HCT116 (cell line): ENCODE measurements around the gene EFCAB5. TPM values are rescaled to one million over a fixed set of nuclear protein-coding genes. Genes with fewer than 3 reads are reported as not detected.

ENCODE experiments used
- ATAC-seq: fragments of 200-7000 bp; cut with Tn5 transposase; 2 replicates; pipeline ENCODE4 v1.9.1; 2020; ENCODE audit warnings: mild to moderate bottlenecking, moderate library complexity
- BruUV-seq: library from RNA; stranded (reverse); fragments of 400-500 nt; replicated peaks from 2 replicates; lab custom pipeline; 2021; lab: Mats Ljungman, UMichigan
- CTCF ChIA-PET: fragments of 300-600 bp; sonication (Branson Sonifier 250); formaldehyde crosslinking; loops from one replicate; lab custom pipeline; 2021; ENCODE audit warnings: antibody characterized with exemption; lab: Charles Lee
- POLR2A ChIA-PET: fragments of 300-600, 350-600 bp; sonication (Branson Sonifier 250); formaldehyde crosslinking; loops from one replicate; lab custom pipeline; 2021; ENCODE audit warnings: antibody characterized with exemption; lab: Charles Lee
- RAD21 ChIA-PET, 2 experiments: fragments of 300-600 bp; sonication (Branson Sonifier 250); formaldehyde crosslinking; loops; one replicate each; lab custom pipeline; 2023; ENCODE audit warnings: low total read pairs in 2 of 2; ENCODE audit not compliant: uncharacterized antibody in 2 of 2, unreplicated experiment in 2 of 2, low non-redundant PET in 1 of 2; lab: Charles Lee
- DNase-seq: peaks from one replicate; pipeline ENCODE4 v3.0.0-alpha.2; 2010; ENCODE audit warnings: low read depth, low spot score
- H2AFZ ChIP-seq: fragments of 200-600 bp; shearing (Covaris generic), sonication (generic); 2 replicates; pipeline ENCODE4 v1.6.1; 2017; ENCODE audit warnings: low read depth, mixed run types, mixed read lengths, antibody characterized with exemption, low read length; ENCODE audit not compliant: poor library complexity, severe bottlenecking
- H3K27ac ChIP-seq: 2 replicates; pipeline ENCODE4 v1.5.1; 2012; ENCODE audit warnings: low read depth, low read length
- H3K27me3 ChIP-seq: fragments of 200-600 bp; sonication (generic); 2 replicates; pipeline ENCODE4 v1.6.1; 2016; ENCODE audit warnings: mixed run types, low read length, mixed read lengths; ENCODE audit not compliant: insufficient read depth
- H3K36me3 ChIP-seq, 2 experiments: fragments of 200-500 bp in 1 of 2; fragments of 200-600 bp in 1 of 2; sonication (Bioruptor generic) in 1 of 2; sonication (generic) in 1 of 2; 2 replicates each; pipeline versions ENCODE4 v1.5.1 to v1.6.1; 2014 to 2016; ENCODE audit warnings: low read length in 2 of 2, inconsistent platforms in 1 of 2, mixed read lengths in 1 of 2, mixed run types in 1 of 2; ENCODE audit not compliant: insufficient read depth in 2 of 2, control insufficient read depth in 1 of 2
- H3K4me1 ChIP-seq, 2 experiments: fragments of 200-600 bp in 1 of 2; sonication (generic) in 1 of 2; 2 replicates each; pipeline versions ENCODE4 v1.5.1 to v1.6.1; 2012 to 2017; ENCODE audit warnings: low read length in 2 of 2, inconsistent platforms in 1 of 2, mild to moderate bottlenecking in 1 of 2, mixed read lengths in 1 of 2, mixed run types in 1 of 2, moderate library complexity in 1 of 2; ENCODE audit not compliant: insufficient read depth in 2 of 2, control insufficient read depth in 1 of 2
- H3K4me2 ChIP-seq: fragments of 200-600 bp; sonication (generic); 2 replicates; pipeline ENCODE4 v1.6.1; 2017; ENCODE audit warnings: mixed run types, low read length, mixed read lengths
- H3K4me3 ChIP-seq, 2 experiments: fragments of 200-600 bp in 1 of 2; sonication (generic) in 1 of 2; replicated peaks in 1 of 2; 2 replicates each; pipeline ENCODE4 v1.5.1; 2011 to 2016; ENCODE audit warnings: low read length in 2 of 2, control low read depth in 1 of 2, low read depth in 1 of 2, mild to moderate bottlenecking in 1 of 2, mixed read lengths in 1 of 2, mixed run types in 1 of 2
- H3K79me2 ChIP-seq: fragments of 200-600 bp; sonication (generic); 2 replicates; pipeline ENCODE4 v1.6.1; 2017; ENCODE audit warnings: mild to moderate bottlenecking, mixed run types, low read length, moderate library complexity, mixed read lengths; ENCODE audit not compliant: insufficient read depth
- H3K9ac ChIP-seq: fragments of 200-600 bp; sonication (generic); 2 replicates; pipeline ENCODE4 v1.6.1; 2016; ENCODE audit warnings: low read length, mixed read lengths
- H3K9me2 ChIP-seq: fragments of 200-600 bp; sonication (generic), shearing (Covaris generic); 2 replicates; pipeline ENCODE4 v1.6.1; 2017; ENCODE audit warnings: mixed run types, mild to moderate bottlenecking, moderate library complexity; ENCODE audit not compliant: insufficient read depth
- H3K9me3 ChIP-seq, 2 experiments: fragments of 200-500 bp in 1 of 2; fragments of 200-600 bp in 1 of 2; sonication (Bioruptor generic) in 1 of 2; sonication (generic) in 1 of 2; 2 replicates each; pipeline ENCODE4 v1.6.1; 2014 to 2017; ENCODE audit warnings: low read length in 2 of 2, mixed read lengths in 2 of 2, inconsistent platforms in 1 of 2, low read depth in 1 of 2, mild to moderate bottlenecking in 1 of 2, mixed run types in 1 of 2, moderate library complexity in 1 of 2; ENCODE audit not compliant: control insufficient read depth in 1 of 2, insufficient read depth in 1 of 2
- H4K20me1 ChIP-seq: fragments of 200-600 bp; sonication (generic), shearing (Covaris generic); 2 replicates; pipeline ENCODE4 v1.6.1; 2017; ENCODE audit warnings: mixed run types, mild to moderate bottlenecking, moderate library complexity; ENCODE audit not compliant: insufficient read depth
- POLR2A ChIP-seq: IDR thresholded peaks from 2 replicates; pipeline ENCODE4 v1.7.0; 2011; ENCODE audit warnings: borderline replicate concordance; ENCODE audit not compliant: insufficient read depth, insufficient read length; ENCODE audit errors: extremely low read depth
- RAD21 ChIP-seq: IDR thresholded peaks from 2 replicates; pipeline ENCODE4 v1.6.1; 2012; ENCODE audit warnings: low read depth, mild to moderate bottlenecking
- REST ChIP-seq: IDR thresholded peaks from 2 replicates; pipeline ENCODE4 v1.6.1; 2012; ENCODE audit warnings: low read depth
- SIN3A ChIP-seq: IDR thresholded peaks from 2 replicates; pipeline ENCODE4 v1.6.1; 2012; ENCODE audit warnings: low read depth
- intact Hi-C: fragments of 100-400 bp; cut with micrococcal nuclease; formaldehyde crosslinking; loops from 2 replicates; pipeline ENCODE4 v1.10.0; 2022
- total RNA-seq: library from RNA; stranded (reverse); gene quantifications from one replicate; pipeline ENCODE4 v1.2.1, GENCODE V29; 2021; ENCODE audit not compliant: unreplicated experiment
- TF ChIP-seq, protein P1 (sequence below): IDR thresholded peaks from 2 replicates; pipeline ENCODE4 v1.6.1; 2011; ENCODE audit warnings: mild to moderate bottlenecking, low read length, moderate library complexity; ENCODE audit not compliant: insufficient replicate concordance; ENCODE audit errors: extremely low read depth

The EFCAB5 gene
- total RNA-seq, 1 experiment from 2014 or later = 0.17 TPM

GRCh38 chr17:29929533-29930408, 11.7 kb upstream of the EFCAB5 start, which contains the start of gene SSH2 (continued):
- TF ChIP-seq REST (no peak), SIN3A (no peak; the same call in 1 of the 2 replicates)

GRCh38 chr17:29930409-29931010, 10.9 kb upstream of the EFCAB5 start:
- Histone ChIP-seq H2AFZ (peak overlapping the region; percentile 52), H3K79me2 (peaks cover 40% of the 10 kb centered on the region), H3K4me3 (peak overlapping the region; percentile 74 to 92), H3K9me2 (no peaks in the 10 kb centered on the region), H3K4me1 (peaks cover 13 to 23% of the 10 kb centered on the region in 2 experiments), H3K27ac (peak overlapping the region; percentile 85), H3K36me3 (no peaks in the 10 kb centered on the region; a peak in 1 of 4 replicates), H3K27me3 (no peaks in the 10 kb centered on the region), H3K9ac (peak overlapping the region; percentile 69), H3K9me3 (no peaks in the 10 kb centered on the region), H3K4me2 (peak overlapping the region; percentile 86), H4K20me1 (no peaks in the 10 kb centered on the region)
- DNase-seq (no peak), ATAC-seq (no peak)
- ChIA-PET POLR2A (interaction anchor here (0.7 to 1.8 kb wide), 4 partner anchors 10 to 291 kb away, joined by 3 to 5 read pairs (median 4); no protein-coding TSS in a partner anchor), CTCF (interaction anchor here (0.7 to 4.8 kb wide), 29 partner anchors 8 to 339 kb away, joined by 3 to 106 read pairs (median 8); partner anchors contain the start of gene EFCAB5), RAD21 (interaction anchor here (0.7 to 2.5 kb wide), 9 partner anchors 62 to 313 kb away, joined by 3 to 18 read pairs (median 6); no protein-coding TSS in a partner anchor)
- BruUV-seq = TSS peak; percentile 72
- intact Hi-C loops = loop anchor here (1.0 to 5.0 kb wide), 6 partner anchors 63 to 350 kb away; no protein-coding TSS in a partner anchor
- TF ChIP-seq RAD21 (0 out of 2 replicates have a peak, but pooled peaks have one; percentile 12), POLR2A (peak; percentile 1), SIN3A (no peak)
- TF ChIP-seq, protein P1, sequence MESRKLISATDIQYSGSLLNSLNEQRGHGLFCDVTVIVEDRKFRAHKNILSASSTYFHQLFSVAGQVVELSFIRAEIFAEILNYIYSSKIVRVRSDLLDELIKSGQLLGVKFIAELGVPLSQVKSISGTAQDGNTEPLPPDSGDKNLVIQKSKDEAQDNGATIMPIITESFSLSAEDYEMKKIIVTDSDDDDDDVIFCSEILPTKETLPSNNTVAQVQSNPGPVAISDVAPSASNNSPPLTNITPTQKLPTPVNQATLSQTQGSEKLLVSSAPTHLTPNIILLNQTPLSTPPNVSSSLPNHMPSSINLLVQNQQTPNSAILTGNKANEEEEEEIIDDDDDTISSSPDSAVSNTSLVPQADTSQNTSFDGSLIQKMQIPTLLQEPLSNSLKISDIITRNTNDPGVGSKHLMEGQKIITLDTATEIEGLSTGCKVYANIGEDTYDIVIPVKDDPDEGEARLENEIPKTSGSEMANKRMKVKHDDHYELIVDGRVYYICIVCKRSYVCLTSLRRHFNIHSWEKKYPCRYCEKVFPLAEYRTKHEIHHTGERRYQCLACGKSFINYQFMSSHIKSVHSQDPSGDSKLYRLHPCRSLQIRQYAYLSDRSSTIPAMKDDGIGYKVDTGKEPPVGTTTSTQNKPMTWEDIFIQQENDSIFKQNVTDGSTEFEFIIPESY = no peak
